Astrocyte (in vitro differentiated cells and primary cell): Measurements from ENCODE around the gene SAA1. TPM values are rescaled to one million over a fixed set of nuclear protein-coding genes. Genes with fewer than 3 reads are reported as not detected.

ENCODE experiments used
- DNase-seq: peaks from one replicate; pipeline ENCODE4 v3.0.0-alpha.2; 2010; ENCODE audit warnings: low read depth
- FAIRE-seq: peaks from 2 replicates; lab custom pipeline; 2011; peaks lifted over from hg19 to GRCh38; lab: Jason Lieb, UNC
- H2AFZ ChIP-seq: 2 replicates; pipeline ENCODE4 v1.6.0; 2012; ENCODE audit warnings: low read depth, low read length, inconsistent platforms
- H3K27ac ChIP-seq: 2 replicates; pipeline ENCODE4 v1.5.1; 2011; ENCODE audit warnings: low read depth, low read length, inconsistent platforms
- H3K27me3 ChIP-seq: 2 replicates; pipeline ENCODE4 v1.6.0; 2011; ENCODE audit warnings: low read length, inconsistent platforms; ENCODE audit not compliant: insufficient read depth
- H3K36me3 ChIP-seq: 2 replicates; pipeline ENCODE4 v1.5.1; 2011; ENCODE audit warnings: low read length, inconsistent platforms; ENCODE audit not compliant: insufficient read depth
- H3K4me1 ChIP-seq: 2 replicates; pipeline ENCODE4 v1.5.1; 2011; ENCODE audit warnings: low read length, inconsistent platforms; ENCODE audit not compliant: insufficient read depth
- H3K4me2 ChIP-seq: 2 replicates; pipeline ENCODE4 v1.6.0; 2012; ENCODE audit warnings: low read length, inconsistent platforms
- H3K4me3 ChIP-seq: 2 replicates; pipeline ENCODE4 v1.5.1; 2011; ENCODE audit warnings: low read depth, mild to moderate bottlenecking, low read length, inconsistent platforms; ENCODE audit not compliant: insufficient read depth
- H3K79me2 ChIP-seq: 2 replicates; pipeline ENCODE4 v1.6.0; 2012; ENCODE audit warnings: mild to moderate bottlenecking, low read length, inconsistent platforms; ENCODE audit not compliant: insufficient read depth
- H3K9ac ChIP-seq: 2 replicates; pipeline ENCODE4 v1.6.0; 2012; ENCODE audit warnings: mild to moderate bottlenecking, low read length, inconsistent platforms
- H3K9me3 ChIP-seq: 2 replicates; pipeline ENCODE4 v1.5.1; 2012; ENCODE audit warnings: low read depth, mild to moderate bottlenecking, low read length, inconsistent platforms; ENCODE audit not compliant: insufficient read depth
- H4K20me1 ChIP-seq: 2 replicates; pipeline ENCODE4 v1.6.0; 2012; ENCODE audit warnings: low read length, inconsistent platforms; ENCODE audit not compliant: insufficient read depth
- H3K27ac Mint-ChIP-seq: one replicate; pipeline ENCODE4 v1.8.0; 2021; ENCODE audit warnings: mild to moderate bottlenecking, mixed read lengths; ENCODE audit not compliant: unreplicated experiment
- H3K27me3 Mint-ChIP-seq: one replicate; pipeline ENCODE4 v1.8.0; 2021; ENCODE audit warnings: low read depth, mixed read lengths; ENCODE audit not compliant: unreplicated experiment
- H3K36me3 Mint-ChIP-seq: one replicate; pipeline ENCODE4 v1.8.0; 2021; ENCODE audit warnings: low read depth, mixed read lengths; ENCODE audit not compliant: unreplicated experiment
- H3K4me1 Mint-ChIP-seq: one replicate; pipeline ENCODE4 v1.8.0; 2021; ENCODE audit warnings: low read depth, mixed read lengths; ENCODE audit not compliant: unreplicated experiment
- H3K4me3 Mint-ChIP-seq: one replicate; pipeline ENCODE4 v1.8.0; 2021; ENCODE audit warnings: mild to moderate bottlenecking, moderate library complexity, mixed read lengths; ENCODE audit not compliant: unreplicated experiment
- H3K9me3 Mint-ChIP-seq: one replicate; pipeline ENCODE4 v1.8.0; 2021; ENCODE audit warnings: mild to moderate bottlenecking, mixed read lengths; ENCODE audit not compliant: unreplicated experiment
- EZH2 ChIP-seq: IDR thresholded peaks from 2 replicates; pipeline ENCODE4 v1.6.1; 2012; ENCODE audit warnings: mild to moderate bottlenecking, low read length, inconsistent platforms; ENCODE audit not compliant: insufficient read depth
- total RNA-seq: library from RNA; stranded (reverse); gene quantifications from 2 replicates; pipeline ENCODE4 v1.2.1, GENCODE V29; 2021
- TF ChIP-seq, protein P1 (sequence below): IDR thresholded peaks from 2 replicates; pipeline ENCODE4 v1.5.1; 2011; ENCODE audit warnings: low read depth, mild to moderate bottlenecking, inconsistent platforms, low read length, moderate library complexity; ENCODE audit not compliant: insufficient read depth

The SAA1 gene
- total RNA-seq, 1 donor from 2014 or later = 0.43 TPM

DNA sequence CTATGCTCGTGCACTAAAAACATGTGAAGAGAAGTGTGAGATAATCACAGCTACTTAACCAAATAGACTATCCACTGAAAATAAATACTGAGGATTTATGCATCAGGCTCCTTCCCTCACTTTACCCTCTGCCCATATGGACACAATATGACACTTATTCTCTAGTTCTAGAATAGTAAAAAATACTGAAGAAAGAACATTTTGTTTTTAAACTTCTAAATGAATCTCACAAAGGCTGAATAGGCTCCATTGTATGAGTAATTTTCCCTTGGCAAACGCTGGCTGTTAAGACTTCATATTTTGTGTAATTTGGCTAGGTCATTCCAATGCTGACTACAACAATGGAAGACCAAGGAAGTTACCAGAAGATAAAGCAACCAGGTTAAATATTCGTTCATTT is 45.9 kb downstream of the SAA1 start:
- Mint-ChIP-seq H3K4me3 (peak overlapping the region; percentile 40), H3K27ac (peak overlapping the region; percentile 87), H3K9me3 (no peaks in the 10 kb centered on the region), H3K36me3 (peaks cover 5% of the 10 kb centered on the region), H3K27me3 (no peaks in the 10 kb centered on the region), H3K4me1 (peaks cover 29% of the 10 kb centered on the region)
- peaks cover 24% of the 10 kb centered on the region for H3K79me2 ChIP-seq
- no peaks in the 10 kb centered on the region for H4K20me1 ChIP-seq
- no peaks in the 10 kb centered on the region for H3K9me3 ChIP-seq
- H3K4me2 ChIP-seq = peak overlapping the region; percentile 68
- H2AFZ ChIP-seq = no peak overlapping the region
- peaks cover 19% of the 10 kb centered on the region for H3K36me3 ChIP-seq
- TF ChIP-seq, protein P1, sequence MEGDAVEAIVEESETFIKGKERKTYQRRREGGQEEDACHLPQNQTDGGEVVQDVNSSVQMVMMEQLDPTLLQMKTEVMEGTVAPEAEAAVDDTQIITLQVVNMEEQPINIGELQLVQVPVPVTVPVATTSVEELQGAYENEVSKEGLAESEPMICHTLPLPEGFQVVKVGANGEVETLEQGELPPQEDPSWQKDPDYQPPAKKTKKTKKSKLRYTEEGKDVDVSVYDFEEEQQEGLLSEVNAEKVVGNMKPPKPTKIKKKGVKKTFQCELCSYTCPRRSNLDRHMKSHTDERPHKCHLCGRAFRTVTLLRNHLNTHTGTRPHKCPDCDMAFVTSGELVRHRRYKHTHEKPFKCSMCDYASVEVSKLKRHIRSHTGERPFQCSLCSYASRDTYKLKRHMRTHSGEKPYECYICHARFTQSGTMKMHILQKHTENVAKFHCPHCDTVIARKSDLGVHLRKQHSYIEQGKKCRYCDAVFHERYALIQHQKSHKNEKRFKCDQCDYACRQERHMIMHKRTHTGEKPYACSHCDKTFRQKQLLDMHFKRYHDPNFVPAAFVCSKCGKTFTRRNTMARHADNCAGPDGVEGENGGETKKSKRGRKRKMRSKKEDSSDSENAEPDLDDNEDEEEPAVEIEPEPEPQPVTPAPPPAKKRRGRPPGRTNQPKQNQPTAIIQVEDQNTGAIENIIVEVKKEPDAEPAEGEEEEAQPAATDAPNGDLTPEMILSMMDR = no peak
- TF ChIP-seq EZH2 = no peak
- peak; percentile 67 for DNase-seq
- FAIRE-seq = no peak
- no peak overlapping the region for H3K9ac ChIP-seq
- no peaks in the 10 kb centered on the region for H3K27me3 ChIP-seq
- H3K27ac ChIP-seq = peak overlapping the region; percentile 62
- no peak overlapping the region for H3K4me3 ChIP-seq
- peaks cover 16% of the 10 kb centered on the region for H3K4me1 ChIP-seq

DNA sequence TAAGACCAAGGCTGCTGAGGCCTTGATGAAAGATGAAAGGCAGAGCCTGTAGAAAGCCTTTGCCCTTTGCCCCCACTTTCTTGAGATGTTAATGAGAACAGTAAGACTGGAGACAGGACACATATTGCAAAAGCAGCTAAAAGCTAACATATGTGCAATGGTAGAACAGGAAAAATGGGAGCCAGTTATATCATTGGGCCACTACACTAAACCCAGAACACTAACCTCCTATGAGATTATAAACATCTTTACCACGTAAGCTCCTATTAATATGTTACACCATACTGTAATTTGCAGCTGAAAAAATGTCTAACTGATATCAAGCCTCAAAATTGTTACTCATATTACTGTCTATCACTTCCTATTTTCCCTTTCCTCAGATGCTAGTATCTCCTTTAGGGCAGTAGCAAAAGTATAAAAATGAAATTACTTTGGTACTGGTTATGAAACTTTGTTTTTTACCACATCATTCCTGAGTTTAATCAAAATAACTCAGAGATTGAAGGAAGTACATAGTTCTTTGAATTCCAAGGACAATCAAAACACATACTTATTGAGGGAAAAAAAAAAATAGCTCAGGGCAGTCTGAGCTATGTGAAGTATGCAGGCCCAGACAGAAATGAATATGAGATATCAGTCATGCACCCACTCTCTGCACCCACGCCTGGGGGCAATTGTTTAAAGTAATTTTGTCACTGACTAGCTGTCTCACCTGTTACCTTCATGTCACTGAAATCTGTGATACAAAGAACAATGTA is 46.8 kb downstream of the SAA1 start:
- DNase-seq = peak; percentile 76
- Histone ChIP-seq H4K20me1 (no peaks in the 10 kb centered on the region), H3K27ac (peak overlapping the region; percentile 62)

More for the DNA sequence above, 46.8 kb downstream of the SAA1 start:
- H3K9me3 Mint-ChIP-seq = no peaks in the 10 kb centered on the region
- no peak overlapping the region for H3K4me3 ChIP-seq
- FAIRE-seq = peak; percentile 74
- H3K4me2 ChIP-seq = peak overlapping the region; percentile 68
- no peak overlapping the region for H3K4me3 Mint-ChIP-seq
- H3K27ac Mint-ChIP-seq = peak overlapping the region; percentile 87
- H3K4me1 ChIP-seq = peaks cover 16% of the 10 kb centered on the region
- no peaks in the 10 kb centered on the region for H3K27me3 Mint-ChIP-seq
- H3K27me3 ChIP-seq = no peaks in the 10 kb centered on the region
- TF ChIP-seq EZH2 = no peak
- TF ChIP-seq, protein P1 = no peak
- no peaks in the 10 kb centered on the region for H3K9me3 ChIP-seq
- peaks cover 29% of the 10 kb centered on the region for H3K4me1 Mint-ChIP-seq
- H3K9ac ChIP-seq = peak overlapping the region; percentile 31
- peaks cover 18% of the 10 kb centered on the region for H3K36me3 ChIP-seq
- H2AFZ ChIP-seq = no peak overlapping the region
- peaks cover 28% of the 10 kb centered on the region for H3K79me2 ChIP-seq
- H3K36me3 Mint-ChIP-seq = peaks cover 5% of the 10 kb centered on the region
